Fibroblast of skin of right quadriceps (primary cell): ENCODE results near the gene KCNC4.

ENCODE experiments used
- DNase-seq: peaks from one replicate; pipeline ENCODE4 v3.0.0-alpha.2; 2013

KCNC4 gene

GRCh38 chr1:110258734-110259133 is 48.6 kb downstream of the KCNC4 start:
- no peak for DNase-seq

- no peak for DNase-seq
Observed at GRCh38 chr1:110259770-110260169, 49.7 kb downstream of the KCNC4 start.
